Pericardium fibroblast (primary cell): ENCODE measurements around the gene DCAF12. TPM values are rescaled to one million over a fixed set of nuclear protein-coding genes. Genes with fewer than 3 reads are reported as not detected.

ENCODE experiments used
- total RNA-seq: library from RNA; depleted of rRNA; stranded (reverse); fragments of >200 nt; gene quantifications from 2 replicates; pipeline ENCODE4 v1.2.3, GENCODE V29; 2015

DCAF12 gene
- 18.9 and 27.0 TPM in 2 replicates for total RNA-seq

DNA sequence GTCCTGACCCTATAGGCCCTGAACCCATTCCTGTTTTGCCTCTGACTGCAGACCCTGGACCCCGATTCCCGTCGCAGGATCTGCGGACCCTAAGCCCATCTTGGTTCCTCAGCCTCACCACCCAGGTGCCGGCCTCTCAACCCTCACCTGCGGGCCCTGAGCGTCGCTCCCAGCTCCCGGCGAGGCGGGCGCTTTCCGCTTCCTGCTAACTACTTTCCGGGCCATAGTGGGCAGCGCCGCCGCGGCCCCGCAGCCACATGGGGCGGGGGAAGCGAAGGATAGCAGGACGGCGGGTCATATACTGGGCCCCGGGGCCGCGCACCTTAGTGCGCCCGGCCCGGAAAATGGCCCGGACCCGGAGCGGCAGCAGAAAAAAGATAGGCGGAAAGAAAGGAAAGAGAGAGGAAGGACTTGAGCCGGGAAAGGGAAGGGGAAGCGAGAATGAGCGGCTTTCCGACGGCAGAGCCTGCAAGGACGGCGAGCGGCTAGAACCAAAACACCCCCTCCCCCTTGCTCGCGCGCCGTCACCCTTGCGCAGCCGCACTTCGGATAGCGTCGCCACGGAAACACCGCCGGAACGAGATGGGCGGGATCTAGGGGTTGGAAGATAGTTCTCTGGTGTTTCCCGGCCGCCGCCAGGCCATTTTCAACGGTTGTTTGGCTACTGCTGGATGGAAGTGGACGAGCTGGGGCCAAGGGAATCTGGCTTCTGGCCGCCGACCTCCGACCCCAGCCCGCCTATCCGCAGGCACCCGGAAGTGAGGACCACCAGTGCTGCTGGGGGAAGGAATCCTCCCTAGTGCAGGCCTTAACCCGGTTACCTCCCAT, at the start of gene DCAF12:
DCAF12 (minus strand) TSS at position 492 of the 828 bp plus-strand sequence; CDS start at position 225, 267 bp downstream.

DNA sequence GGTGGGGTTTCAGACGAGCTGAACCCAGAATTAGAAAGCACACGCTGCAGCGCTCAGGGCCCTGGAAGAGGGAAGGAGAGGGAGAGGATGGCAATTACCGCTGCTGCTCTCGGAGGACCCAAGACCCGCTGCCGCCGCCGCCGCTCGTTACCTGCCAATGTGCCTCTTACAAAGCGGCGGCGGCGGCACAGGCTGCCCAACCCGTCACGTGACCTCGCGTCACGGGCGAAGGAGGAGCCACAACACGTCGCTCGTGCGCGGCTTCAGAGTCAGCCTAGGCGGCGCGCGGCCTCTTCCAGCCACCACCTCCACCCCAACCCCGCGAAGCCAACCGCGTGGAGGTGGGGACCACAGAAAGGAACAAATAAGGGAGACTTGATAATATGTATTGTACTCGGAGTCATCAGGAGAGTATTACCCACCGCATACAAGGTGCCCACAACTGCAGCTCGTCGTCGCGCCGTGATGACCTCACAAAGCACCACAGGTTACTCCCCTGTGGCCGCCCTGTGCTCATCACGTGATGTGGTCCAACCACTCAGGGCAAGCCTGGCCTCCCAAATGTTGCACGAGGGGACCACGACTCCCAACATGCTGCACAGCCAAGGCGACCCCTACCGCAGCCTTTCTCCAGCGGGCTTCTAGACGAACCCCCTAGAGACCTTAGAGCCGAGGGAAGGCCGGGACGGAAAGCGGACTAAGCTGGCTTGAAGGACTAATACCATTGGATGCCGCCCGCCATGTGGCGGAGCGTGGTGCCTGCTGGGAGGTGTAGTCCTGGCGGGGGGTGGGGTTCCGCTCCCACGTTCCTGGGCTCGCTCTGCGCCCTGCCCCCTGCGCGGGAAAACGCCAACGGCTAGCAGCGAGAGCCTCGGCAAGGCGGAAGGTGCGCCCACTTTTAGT, 77.5 kb downstream of the DCAF12 start, which contains the start of gene UBAP2:
UBAP2 (minus strand) TSS at position 161 of the 903 bp plus-strand sequence. CDS start 31,739 bp downstream, outside the sequence.

Other genes starting within 250 kb of the DCAF12 start
- gene UBAP2, start 77.8 kb downstream of the DCAF12 start, total RNA-seq, result 11.8 and 14.8 TPM in 2 replicates
- gene UBAP1, start 52.3 kb upstream of the DCAF12 start, total RNA-seq, result 22.6 and 31.4 TPM in 2 replicates
- gene KIF24, start 202.6 kb upstream of the DCAF12 start, total RNA-seq, result 0.09 and 0.70 TPM in 2 replicates
- 20.9 and 27.3 TPM in 2 replicates for gene NUDT2, start 202.9 kb upstream of the DCAF12 start, total RNA-seq